ENCODE results near the gene RAB17.
"Not testable (repeated sequence)": the region's sequence is repeated elsewhere in the genome, so short reads cannot be mapped to it uniquely, and the experiment has no call there.

RAB17 gene

DNA sequence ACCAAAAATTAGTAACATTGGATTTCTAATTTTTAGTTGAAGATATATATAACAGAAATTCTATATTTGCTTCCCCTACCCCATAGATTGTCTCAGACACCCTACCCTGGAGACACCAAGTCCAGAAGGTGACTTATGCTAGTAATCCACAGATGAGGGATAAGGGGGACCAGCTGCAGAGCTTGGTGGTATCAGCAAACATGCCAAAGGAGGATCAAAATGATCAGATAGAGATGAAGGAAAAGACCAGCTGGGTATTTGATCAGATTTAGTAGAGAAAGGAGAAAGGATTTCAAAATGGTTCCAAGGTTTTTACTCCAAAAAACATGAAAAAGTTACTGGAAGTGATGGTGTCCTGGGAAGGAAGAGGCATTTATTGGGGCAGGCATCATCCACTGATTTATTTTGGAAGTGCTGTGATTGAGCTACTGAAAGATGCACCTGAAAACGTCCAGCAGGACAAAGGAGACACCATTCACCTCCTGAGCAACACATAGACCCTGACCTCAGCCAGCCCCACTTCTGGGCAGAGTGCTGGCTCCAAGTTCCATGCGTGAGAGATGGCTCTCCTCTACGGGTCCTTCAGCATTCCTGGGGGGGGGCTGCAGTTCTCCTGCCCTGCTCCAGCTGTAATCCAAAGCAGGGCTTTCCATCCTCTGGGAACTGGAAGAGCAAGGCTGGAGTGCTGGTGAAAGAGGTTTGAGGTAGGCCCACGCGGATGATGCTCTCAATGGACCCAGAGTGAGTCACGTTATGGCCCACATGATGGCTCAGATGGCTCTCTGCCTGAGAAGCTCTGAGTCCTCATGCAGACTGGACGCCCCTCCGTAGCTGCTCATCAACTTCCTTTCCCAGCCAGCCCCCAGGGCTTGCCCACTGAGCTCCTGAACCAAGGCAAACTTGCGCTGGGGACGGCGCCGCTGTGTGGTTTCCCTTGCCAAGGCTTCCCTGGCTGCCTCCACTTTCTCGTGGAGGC lies 33.2 kb upstream of the RAB17 start:
- no peak for DNase-seq

DNA sequence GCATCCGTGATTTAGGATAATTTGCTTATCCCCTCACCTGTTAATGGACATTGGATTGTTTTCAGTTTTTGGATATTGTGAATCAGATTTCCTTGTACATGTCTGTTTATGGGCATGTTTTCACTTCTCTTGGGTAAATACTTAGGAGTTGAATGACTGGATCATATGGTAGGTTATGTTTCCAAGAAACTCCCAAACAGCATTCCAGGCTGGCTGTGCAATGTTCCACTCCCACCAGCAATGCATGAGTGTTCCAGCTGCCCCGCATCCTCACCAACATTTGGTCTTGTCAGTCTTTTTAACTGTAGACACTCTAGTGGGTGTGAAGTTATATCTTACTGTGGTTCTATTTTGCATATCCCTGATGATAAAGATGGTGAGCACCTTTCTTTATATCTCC lies 27.9 kb upstream of the RAB17 start:
- no peak for DNase-seq

DNA sequence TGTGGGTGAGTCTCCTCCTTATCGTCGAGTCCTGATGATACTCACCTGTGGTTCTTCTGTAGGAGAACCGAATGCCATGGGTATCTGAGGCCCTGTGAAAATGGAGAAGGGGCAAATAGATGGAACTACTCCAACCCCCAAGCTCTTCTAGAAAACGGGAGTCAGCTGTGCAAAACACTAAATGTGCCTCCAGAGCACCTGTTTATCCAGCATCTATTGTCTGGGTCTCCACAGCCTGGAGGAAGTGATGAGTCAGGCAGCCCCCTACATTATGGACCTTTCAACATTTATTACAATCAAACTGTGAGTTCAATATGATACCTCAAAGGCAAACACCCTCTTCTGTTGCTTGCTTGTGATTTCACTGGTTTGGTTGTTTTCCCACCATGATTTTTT lies 27.1 kb upstream of the RAB17 start:
- DNase-seq = no peak

DNA sequence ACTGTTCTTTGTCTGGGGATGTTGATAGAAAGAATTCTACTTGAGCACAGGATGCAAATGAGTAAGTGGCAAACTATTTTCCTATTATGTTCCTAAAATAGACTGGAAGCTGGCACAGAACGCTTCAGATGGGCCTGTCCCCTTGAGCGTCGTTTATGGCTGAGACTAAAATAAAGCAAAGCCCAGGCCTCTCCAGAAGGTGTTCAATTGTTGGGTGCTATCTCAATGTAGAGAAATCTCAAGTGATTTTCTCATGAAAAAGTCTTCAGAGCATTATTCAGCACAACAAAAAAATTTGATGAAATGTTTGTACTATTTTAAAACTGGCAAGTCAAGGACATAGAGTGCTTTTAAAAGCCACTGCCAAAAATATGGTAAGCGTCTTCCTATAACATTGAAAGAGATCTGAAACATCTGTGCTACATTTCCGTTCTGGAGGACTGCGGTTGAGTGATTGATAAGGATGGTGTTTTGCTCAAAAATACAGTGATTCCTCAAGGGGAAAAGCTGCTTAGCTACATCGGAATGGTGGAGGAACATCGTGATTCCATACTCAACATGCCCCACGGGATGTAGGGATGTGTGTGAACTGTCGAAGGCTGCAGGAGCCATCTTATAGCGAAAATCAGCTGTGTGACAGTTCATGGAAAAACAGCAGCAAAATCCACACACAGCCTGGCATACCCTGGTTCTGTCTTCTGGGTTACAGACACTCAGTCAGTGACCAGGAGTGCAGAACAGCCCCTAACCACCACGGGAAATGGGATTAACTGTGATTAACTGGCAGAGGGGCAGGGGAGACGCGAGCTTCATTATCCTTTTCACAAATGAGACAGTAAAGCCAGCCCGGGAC lies 26.4 kb upstream of the RAB17 start:
- no peak for DNase-seq

GRCh38 chr2:237616373-237616733 lies 25.8 kb upstream of the RAB17 start:
- DNase-seq = no peak

GRCh38 chr2:237615631-237616249 lies 25.2 kb upstream of the RAB17 start:
- DNase-seq = no peak

- no peak for DNase-seq
Measured at GRCh38 chr2:237614151-237614720, 23.7 kb upstream of the RAB17 start.

DNA sequence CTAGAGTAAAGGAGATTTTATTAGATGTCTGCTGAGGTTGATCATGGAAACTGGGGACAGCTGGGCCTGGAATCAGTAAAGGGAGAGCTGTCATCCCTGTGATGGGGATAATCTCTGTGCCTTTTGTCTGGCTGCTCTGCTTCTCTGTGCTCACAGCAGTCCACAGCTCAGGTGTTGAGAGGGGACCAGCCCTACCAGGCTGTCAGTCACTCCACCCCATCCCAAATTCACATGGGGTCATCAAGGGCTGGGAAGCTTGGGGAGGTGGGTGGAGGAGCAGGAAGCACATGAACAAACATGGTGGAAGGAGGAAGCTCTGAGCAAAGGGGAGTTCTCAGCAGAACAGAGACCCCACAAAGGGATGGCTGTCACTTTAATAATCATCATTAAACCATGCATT lies 23.1 kb upstream of the RAB17 start:
- no peak for DNase-seq

GRCh38 chr2:237612527-237613357 lies 22.2 kb upstream of the RAB17 start:
- DNase-seq = no peak

DNA sequence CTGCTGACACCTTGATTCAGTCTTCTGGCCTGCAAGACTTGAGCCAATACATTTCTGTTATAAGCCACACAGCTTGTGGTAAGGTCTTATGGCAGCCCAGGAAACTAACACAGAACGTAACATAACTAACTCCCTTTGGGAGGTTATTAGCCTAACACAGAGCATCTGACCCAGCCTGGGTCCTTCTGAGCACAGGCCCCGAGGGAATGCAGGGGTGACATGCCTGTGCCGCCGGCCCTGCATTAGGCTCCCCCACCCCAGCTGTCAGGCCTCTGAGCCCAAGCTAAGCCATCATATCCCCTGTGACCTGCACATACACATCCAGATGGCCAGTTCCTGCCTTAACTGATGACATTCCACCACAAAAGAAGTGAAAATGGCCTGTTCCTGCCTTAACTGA lies 16.0 kb upstream of the RAB17 start:
- not testable (repeated sequence) for DNase-seq

- no peak for DNase-seq
Measured at GRCh38 chr2:237604960-237605359, 14.4 kb upstream of the RAB17 start.

GRCh38 chr2:237604391-237604790 lies 13.9 kb upstream of the RAB17 start:
- no peak for DNase-seq

- DNase-seq = no peak
Measured at GRCh38 chr2:237603718-237604362, 13.3 kb upstream of the RAB17 start.

- DNase-seq = no peak
Measured at GRCh38 chr2:237603049-237603717, 12.6 kb upstream of the RAB17 start.

GRCh38 chr2:237602409-237602808 lies 11.9 kb upstream of the RAB17 start:
- DNase-seq = no peak

DNA sequence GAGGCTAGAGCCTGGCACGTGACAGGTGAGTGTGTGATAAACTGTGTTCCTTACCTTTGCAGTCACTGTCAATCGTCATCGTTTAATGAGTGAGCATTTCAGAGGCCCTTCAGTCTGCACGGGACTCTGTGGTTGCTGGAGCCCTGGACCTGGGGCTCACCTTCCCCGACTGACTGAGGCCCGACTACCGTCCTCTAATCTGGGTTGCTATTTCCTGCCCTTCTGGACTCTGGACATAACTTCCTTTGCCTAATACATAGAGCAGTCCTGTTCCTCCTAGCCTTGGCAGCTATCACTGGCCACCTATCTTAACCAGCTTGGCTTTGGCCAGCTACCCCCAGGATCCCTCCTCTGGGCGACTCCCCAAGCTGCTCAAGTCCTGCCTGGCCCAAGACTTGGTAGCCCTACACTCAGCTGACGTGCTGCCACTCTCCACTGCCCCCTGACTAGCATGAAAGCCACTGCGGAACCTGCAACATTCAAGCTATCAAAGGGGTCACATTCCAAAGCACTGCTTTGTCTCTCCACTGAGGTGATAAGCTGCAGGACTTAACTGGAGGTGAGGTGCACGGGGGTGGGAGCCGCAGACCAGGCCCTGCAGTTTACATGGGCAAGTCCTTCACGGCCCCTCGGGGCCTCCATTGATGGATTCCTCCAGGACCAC lies 11.1 kb upstream of the RAB17 start:
- DNase-seq = no peak

DNA sequence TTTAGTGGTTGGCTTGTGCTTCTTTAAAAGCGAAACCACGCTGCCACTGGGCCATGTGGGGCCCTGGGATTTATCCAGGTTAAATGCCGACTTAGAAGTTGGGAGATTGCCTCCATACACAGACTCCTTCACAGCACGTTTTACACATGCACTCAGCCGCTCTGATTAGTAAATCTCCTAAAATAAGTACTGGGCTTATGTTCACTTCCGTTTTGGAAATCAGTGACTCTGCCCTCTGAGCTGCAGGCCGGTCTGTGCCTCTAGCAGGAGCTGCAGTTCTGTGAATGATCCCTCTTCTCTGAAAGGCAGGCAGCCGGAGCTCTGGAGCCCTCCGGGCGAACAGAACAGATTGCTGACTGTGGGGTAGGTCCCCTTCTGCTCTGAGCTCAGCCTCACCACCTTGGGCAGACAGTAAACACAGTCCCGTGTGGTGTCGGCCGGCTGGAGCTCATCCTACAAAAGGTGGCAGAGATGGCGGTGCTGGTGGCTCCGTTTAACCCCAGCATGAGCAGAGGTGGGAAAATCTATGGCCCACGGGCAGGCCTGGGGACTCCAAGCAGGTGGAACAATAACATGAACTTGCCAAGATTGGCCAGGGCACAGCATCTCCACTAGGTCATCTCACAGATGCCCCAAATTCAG lies 9.8 kb upstream of the RAB17 start:
- no peak for DNase-seq

- no peak for DNase-seq
Measured at GRCh38 chr2:237599465-237600110, 9.1 kb upstream of the RAB17 start.

- DNase-seq = no peak
Measured at GRCh38 chr2:237598468-237599208, 8.1 kb upstream of the RAB17 start.
